22Rv1 (cell line): ENCODE results near the gene ZFP91.

Experiments
- ZFX ChIP-seq: fragments of 450-650 bp; IDR thresholded peaks from 2 replicates; pipeline ENCODE4 v1.6.1; 2017; ENCODE audit warnings: antibody characterized with exemption, borderline replicate concordance
- TF ChIP-seq, protein P1 (sequence below): fragments of 450-650 bp; IDR thresholded peaks from 2 replicates; pipeline ENCODE4 v1.5.1; 2017; ENCODE audit warnings: mild to moderate bottlenecking

DNA sequence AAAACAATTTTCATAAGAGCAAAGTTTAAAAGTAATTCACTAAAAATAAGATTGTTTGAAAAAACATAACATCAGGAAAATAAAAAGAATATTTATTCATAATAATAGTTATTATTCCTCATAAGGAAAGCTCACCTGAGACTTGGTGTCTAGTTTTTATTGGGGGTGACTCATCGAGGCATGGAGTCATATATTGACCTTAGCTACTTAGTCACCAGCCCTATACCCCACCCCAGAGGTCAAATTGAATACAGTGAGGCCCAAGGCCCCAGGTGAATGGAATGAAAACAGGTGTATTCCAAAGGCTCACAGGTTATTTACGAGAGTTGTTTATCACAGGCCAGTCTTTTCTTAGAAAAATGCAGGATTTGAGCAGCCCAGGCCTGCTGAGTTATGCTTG lies 80.5 kb downstream of the ZFP91 start:
- TF ChIP-seq, protein P1, sequence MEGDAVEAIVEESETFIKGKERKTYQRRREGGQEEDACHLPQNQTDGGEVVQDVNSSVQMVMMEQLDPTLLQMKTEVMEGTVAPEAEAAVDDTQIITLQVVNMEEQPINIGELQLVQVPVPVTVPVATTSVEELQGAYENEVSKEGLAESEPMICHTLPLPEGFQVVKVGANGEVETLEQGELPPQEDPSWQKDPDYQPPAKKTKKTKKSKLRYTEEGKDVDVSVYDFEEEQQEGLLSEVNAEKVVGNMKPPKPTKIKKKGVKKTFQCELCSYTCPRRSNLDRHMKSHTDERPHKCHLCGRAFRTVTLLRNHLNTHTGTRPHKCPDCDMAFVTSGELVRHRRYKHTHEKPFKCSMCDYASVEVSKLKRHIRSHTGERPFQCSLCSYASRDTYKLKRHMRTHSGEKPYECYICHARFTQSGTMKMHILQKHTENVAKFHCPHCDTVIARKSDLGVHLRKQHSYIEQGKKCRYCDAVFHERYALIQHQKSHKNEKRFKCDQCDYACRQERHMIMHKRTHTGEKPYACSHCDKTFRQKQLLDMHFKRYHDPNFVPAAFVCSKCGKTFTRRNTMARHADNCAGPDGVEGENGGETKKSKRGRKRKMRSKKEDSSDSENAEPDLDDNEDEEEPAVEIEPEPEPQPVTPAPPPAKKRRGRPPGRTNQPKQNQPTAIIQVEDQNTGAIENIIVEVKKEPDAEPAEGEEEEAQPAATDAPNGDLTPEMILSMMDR, result no peak
- no peak for TF ChIP-seq ZFX
